Uterus (tissue), 2 donors: ENCODE results near the gene LRP1B.

Source experiments
- POLR2A ChIP-seq, 2 donors: fragments of 450-650 bp; IDR thresholded peaks; one replicate each; pipeline ENCODE4 v1.6.1; 2016; ENCODE audit warnings: antibody characterized with exemption in 2 of 2, mild to moderate bottlenecking in 1 of 2, moderate library complexity in 1 of 2
- TF ChIP-seq, protein P1 (sequence below), 4 experiments: fragments of 200-600 bp in 2 of 4; fragments of 450-650 bp in 2 of 4; sonication (generic) in 2 of 4; IDR thresholded peaks; one replicate each; pipeline ENCODE4 v1.5.1; 2016 to 2019; ENCODE audit warnings: antibody characterized with exemption in 4 of 4, mild to moderate bottlenecking in 2 of 4, moderate library complexity in 1 of 4

DNA sequence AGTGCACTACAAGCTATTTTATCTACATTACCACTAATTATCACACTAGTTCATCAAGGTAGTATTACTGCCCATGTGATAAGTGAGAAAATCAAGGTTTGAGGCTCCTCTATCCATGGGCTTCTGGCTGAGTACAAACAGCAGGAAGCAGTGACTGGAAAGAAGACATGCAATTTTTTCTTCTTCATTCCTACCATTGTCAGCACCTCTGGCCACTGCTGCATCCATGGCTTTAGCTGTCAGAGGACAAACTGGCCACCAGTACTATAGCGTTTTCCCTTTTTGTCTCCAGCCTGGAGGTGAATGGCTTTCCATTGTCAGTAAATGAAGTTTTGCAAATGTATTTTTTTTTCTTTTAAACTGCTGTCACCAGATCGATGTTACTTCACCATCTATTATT, 674.9 kb downstream of the LRP1B start:
- TF ChIP-seq, protein P1, sequence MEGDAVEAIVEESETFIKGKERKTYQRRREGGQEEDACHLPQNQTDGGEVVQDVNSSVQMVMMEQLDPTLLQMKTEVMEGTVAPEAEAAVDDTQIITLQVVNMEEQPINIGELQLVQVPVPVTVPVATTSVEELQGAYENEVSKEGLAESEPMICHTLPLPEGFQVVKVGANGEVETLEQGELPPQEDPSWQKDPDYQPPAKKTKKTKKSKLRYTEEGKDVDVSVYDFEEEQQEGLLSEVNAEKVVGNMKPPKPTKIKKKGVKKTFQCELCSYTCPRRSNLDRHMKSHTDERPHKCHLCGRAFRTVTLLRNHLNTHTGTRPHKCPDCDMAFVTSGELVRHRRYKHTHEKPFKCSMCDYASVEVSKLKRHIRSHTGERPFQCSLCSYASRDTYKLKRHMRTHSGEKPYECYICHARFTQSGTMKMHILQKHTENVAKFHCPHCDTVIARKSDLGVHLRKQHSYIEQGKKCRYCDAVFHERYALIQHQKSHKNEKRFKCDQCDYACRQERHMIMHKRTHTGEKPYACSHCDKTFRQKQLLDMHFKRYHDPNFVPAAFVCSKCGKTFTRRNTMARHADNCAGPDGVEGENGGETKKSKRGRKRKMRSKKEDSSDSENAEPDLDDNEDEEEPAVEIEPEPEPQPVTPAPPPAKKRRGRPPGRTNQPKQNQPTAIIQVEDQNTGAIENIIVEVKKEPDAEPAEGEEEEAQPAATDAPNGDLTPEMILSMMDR (IDR thresholded peaks at IDR 0.05), result no peak
- TF ChIP-seq POLR2A (IDR thresholded peaks at IDR 0.05), result no peak
